GM12878 (cell line): Measurements from ENCODE around the gene C2orf69. TPM values are rescaled to one million over a fixed set of nuclear protein-coding genes. Genes with fewer than 3 reads are reported as not detected.

Source experiments
- ATAC-seq: fragments of 200-7000 bp; cut with Tn5 transposase; 3 replicates; pipeline ENCODE4 v1.9.1; 2020; ENCODE audit warnings: mild to moderate bottlenecking, moderate library complexity
- BruUV-seq: library from RNA; stranded (reverse); fragments of 400-500 nt; replicated peaks from 2 replicates; lab custom pipeline; 2021; lab: Mats Ljungman, UMichigan
- CTCF ChIA-PET: fragments of 300-600 bp; sonication (Branson Sonifier 250); formaldehyde crosslinking; extraction: SDS; loops from one replicate; lab custom pipeline; 2021; ENCODE audit warnings: inconsistent platforms; lab: Yijun Ruan, JAX
- POLR2A ChIA-PET: fragments of 350-600 bp; formaldehyde crosslinking; extraction: SDS; loops from one replicate; lab custom pipeline; 2021; ENCODE audit warnings: inconsistent platforms; lab: Charles Lee
- RAD21 ChIA-PET: fragments of 300-600 bp; sonication (Branson Sonifier 250); formaldehyde crosslinking; loops from one replicate; lab custom pipeline; 2023; ENCODE audit warnings: antibody characterized with exemption; ENCODE audit not compliant: unreplicated experiment; lab: Charles Lee
- SMC1A ChIA-PET: fragments of 300-600 bp; sonication (Branson Sonifier 250); formaldehyde crosslinking; loops from one replicate; lab custom pipeline; 2023; ENCODE audit not compliant: unreplicated experiment, uncharacterized antibody; lab: Charles Lee
- DNase-seq: peaks from one replicate; pipeline ENCODE4 v3.0.0-alpha.2; 2011; ENCODE audit warnings: low read depth, low spot score
- FAIRE-seq: peaks from 3 replicates; lab custom pipeline; 2011; peaks lifted over from hg19 to GRCh38; lab: Jason Lieb, UNC
- H2AFZ ChIP-seq: 2 replicates; pipeline ENCODE4 v1.6.0; 2011; ENCODE audit warnings: low read depth, low read length, control low read depth; ENCODE audit not compliant: control insufficient read depth
- H3K27ac ChIP-seq: 2 replicates; pipeline ENCODE4 v1.5.1; 2011; ENCODE audit warnings: control low read depth; ENCODE audit not compliant: control insufficient read depth, insufficient read depth
- H3K27me3 ChIP-seq, 2 experiments: replicated peaks in 1 of 2; 2 replicates each; pipeline versions ENCODE4 v1.6.0 to v1.6.1; 2011; ENCODE audit warnings: low read length in 1 of 2; ENCODE audit not compliant: control insufficient read depth in 2 of 2, insufficient read depth in 2 of 2
- H3K36me3 ChIP-seq, 2 experiments: 2 replicates each; pipeline ENCODE4 v1.5.1; 2011; ENCODE audit warnings: low read length in 1 of 2; ENCODE audit not compliant: control insufficient read depth in 2 of 2, insufficient read depth in 2 of 2
- H3K4me1 ChIP-seq: 2 replicates; pipeline ENCODE4 v1.6.1; 2011; ENCODE audit warnings: mild to moderate bottlenecking, low read length, moderate library complexity, mixed read lengths; ENCODE audit not compliant: control insufficient read depth, insufficient read depth
- H3K4me2 ChIP-seq: 2 replicates; pipeline ENCODE4 v1.6.0; 2011; ENCODE audit warnings: control low read depth; ENCODE audit not compliant: control insufficient read depth, insufficient read depth
- H3K4me3 ChIP-seq: fragments of 200-600 bp; sonication (generic); 2 replicates; pipeline ENCODE4 v1.5.1; 2016
- H3K79me2 ChIP-seq: 2 replicates; pipeline ENCODE4 v1.6.0; 2011; ENCODE audit warnings: low read length; ENCODE audit not compliant: control insufficient read depth, insufficient read depth
- H3K9ac ChIP-seq: 2 replicates; pipeline ENCODE4 v1.8.0; 2011; ENCODE audit warnings: low read length, control low read depth, mixed read lengths; ENCODE audit not compliant: control insufficient read depth, insufficient read depth
- H3K9me3 ChIP-seq: replicated peaks from 3 replicates; pipeline ENCODE4 v1.5.1; 2011; ENCODE audit warnings: mild to moderate bottlenecking, low read length; ENCODE audit not compliant: control insufficient read depth, insufficient read depth
- H4K20me1 ChIP-seq: 2 replicates; pipeline ENCODE4 v1.6.0; 2011; ENCODE audit not compliant: control insufficient read depth, insufficient read depth
- CREB1 ChIP-seq: IDR thresholded peaks from 2 replicates; pipeline ENCODE4 v1.6.1; 2012; ENCODE audit warnings: low read depth, mild to moderate bottlenecking, inconsistent platforms
- JUNB ChIP-seq: IDR thresholded peaks from 2 replicates; pipeline ENCODE4 v1.6.1; 2016; ENCODE audit warnings: antibody characterized with exemption, mild to moderate bottlenecking
- NRF1 ChIP-seq: conservative IDR thresholded peaks from 2 replicates; pipeline ENCODE4 v1.6.1; 2011; ENCODE audit warnings: mild to moderate bottlenecking, low read depth, low read length, improper control_type of control experiment
- POLR2AphosphoS5 ChIP-seq: IDR thresholded peaks from 2 replicates; pipeline ENCODE4 v1.6.1; 2011; ENCODE audit warnings: mild to moderate bottlenecking, low read length, inconsistent platforms
- RBBP5 ChIP-seq: fragments of 200-600 bp; sonication (generic); conservative IDR thresholded peaks from 2 replicates; pipeline ENCODE4 v1.6.1; 2016
- RUNX3 ChIP-seq: IDR thresholded peaks from 2 replicates; pipeline ENCODE4 v1.6.1; 2012; ENCODE audit warnings: low read length, inconsistent platforms
- STAT1 ChIP-seq: fragments of 450-650 bp; conservative IDR thresholded peaks from 2 replicates; pipeline ENCODE4 v1.6.1; 2014; ENCODE audit warnings: antibody characterized with exemption, mild to moderate bottlenecking
- SUPT20H ChIP-seq: IDR thresholded peaks from 2 replicates; pipeline ENCODE4 v1.6.1; 2011; ENCODE audit warnings: low read depth, mild to moderate bottlenecking, low read length, moderate library complexity, borderline replicate concordance; ENCODE audit not compliant: control insufficient read depth
- ZNF207 ChIP-seq: fragments of 450-650 bp; IDR thresholded peaks from 2 replicates; pipeline ENCODE4 v1.6.1; 2014; ENCODE audit warnings: antibody characterized with exemption, mild to moderate bottlenecking, borderline replicate concordance
- ZNF24 ChIP-seq: fragments of 450-650 bp; IDR thresholded peaks from 2 replicates; pipeline ENCODE4 v1.6.1; 2017; ENCODE audit warnings: antibody characterized with exemption, mild to moderate bottlenecking
- WGBS: methylation state at CpG from one replicate; pipeline ENCODE4 v1.1.6; 2016; ENCODE audit warnings: low lambda C conversion rate; ENCODE audit not compliant: insufficient replicate concordance, insufficient coverage; ENCODE audit errors: missing lambda C conversion rate; 5-methylcytosine and 5-hydroxymethylcytosine counted together
- in situ Hi-C: fragments of 300-500 bp; cut with MboI; formaldehyde crosslinking; loops from 9 replicates; pipeline ENCODE4 v1.14.3; 2018; ENCODE audit warnings: mixed read lengths
- intact Hi-C: fragments of 100-400 bp; cut with micrococcal nuclease; formaldehyde crosslinking; loops from one replicate; pipeline ENCODE4 v1.14.2; 2022; ENCODE audit not compliant: unreplicated experiment
- polyA plus RNA-seq, 11 experiments: library from polyadenylated mRNA; depleted of rRNA in 4 of 11; unstranded in 6 of 11; stranded (reverse) in 5 of 11; fragments of >200 nt; fragmentation: Nextera tagmentation in 4 of 11; fragmentation: Illumina TruSeq in 1 of 11; extraction: Ambion mirVana in 4 of 11; extraction: Trizol in 1 of 11; gene quantifications; 1 replicate in 1 of 11; 2 replicates in 10 of 11; pipeline versions ENCODE4 v1.2.1 to v1.2.3, GENCODE V29; 2011 to 2016; ENCODE audit warnings: inconsistent platforms in 2 of 11, missing spikeins in 2 of 11, low read depth in 1 of 11
- total RNA-seq, 4 experiments: library from RNA; depleted of rRNA in 3 of 4; stranded (reverse); fragments of >200 nt in 3 of 4; fragmentation: Illumina TruSeq in 1 of 4; extraction: Trizol in 1 of 4; gene quantifications; 2 replicates each; pipeline versions ENCODE4 v1.2.1 to v1.2.3, GENCODE V29; 2013 to 2021
- TF ChIP-seq, protein P1 (sequence below): fragments of 150-350 bp; IDR thresholded peaks from 2 replicates; pipeline ENCODE4 v1.6.1; 2014; ENCODE audit warnings: mild to moderate bottlenecking, low read depth, low read length
- TF ChIP-seq, protein P2 (sequence below): IDR thresholded peaks from 2 replicates; pipeline ENCODE4 v1.6.1; 2011; ENCODE audit warnings: low read depth, low read length, improper control_type of control experiment, borderline replicate concordance
- TF ChIP-seq, protein P3 (sequence below): fragments of 450-650 bp; IDR thresholded peaks from 2 replicates; pipeline ENCODE4 v1.6.1; 2017; ENCODE audit warnings: mild to moderate bottlenecking, low read depth, inconsistent platforms; ENCODE audit not compliant: poor library complexity, severe bottlenecking
- TF ChIP-seq, protein P4 (sequence below): fragments of 450-650 bp; IDR thresholded peaks from 2 replicates; pipeline ENCODE4 v1.6.1; 2017; ENCODE audit warnings: mild to moderate bottlenecking
- TF ChIP-seq, protein P5 (sequence below): fragments of 450-650 bp; IDR thresholded peaks from 2 replicates; pipeline ENCODE4 v1.6.1; 2018; ENCODE audit warnings: borderline replicate concordance, mild to moderate bottlenecking; ENCODE audit not compliant: partially characterized antibody

Gene C2orf69
- total and polyA plus RNA-seq, 10 of the 15 experiments (the other 5 are each of a cell fraction or from before 2014, with no cell fraction given): 6.3 to 20.3 (median 11.1) TPM

DNA sequence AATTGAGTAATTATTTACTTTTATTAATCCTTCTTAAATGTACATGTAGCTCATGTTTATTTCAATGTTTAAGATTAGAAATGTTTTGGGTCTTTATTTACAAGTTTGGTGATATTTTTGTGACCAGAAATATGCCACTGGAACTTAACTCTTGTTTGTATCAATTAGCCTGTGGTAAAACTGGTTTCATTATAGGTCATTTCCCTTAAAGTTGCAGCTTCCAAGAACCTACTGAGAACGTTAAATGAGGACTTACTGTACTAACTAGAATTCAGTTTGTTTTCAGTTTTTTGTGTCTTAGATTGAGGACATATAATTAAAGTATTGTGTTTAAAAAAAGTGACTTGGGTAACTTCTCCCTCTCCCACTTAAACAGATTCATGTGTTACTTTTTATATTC is 39.9 kb downstream of the C2orf69 start:
- RAD21 ChIA-PET: interaction anchor here (1.1 kb wide), 1 partner anchor 10 kb away, joined by 7 read pairs; no protein-coding TSS in a partner anchor
- no peaks in the 10 kb centered on the region for H3K9me3 ChIP-seq
- no peaks in the 10 kb centered on the region for H3K27me3 ChIP-seq
- H3K4me3 ChIP-seq: no peak overlapping the region
- no peak overlapping the region for H3K27ac ChIP-seq
- H3K36me3 ChIP-seq: no peaks in the 10 kb centered on the region; a peak in 2 of 4 replicates
- DNase-seq (no peak), ATAC-seq (no peak), FAIRE-seq (no peak)
- H4K20me1 ChIP-seq: no peaks in the 10 kb centered on the region
- WGBS: 0% methylated on average over 1 of the region's 1 CpG
- no peak overlapping the region for H2AFZ ChIP-seq
- POLR2A ChIA-PET: no interaction called here
- intact Hi-C loops: loop anchor here (10.0 kb wide), 2 partner anchors 864 to 1184 kb away; partner anchors contain the start of gene BZW1
- H3K4me1 ChIP-seq: peaks cover 9% of the 10 kb centered on the region
- peaks cover 50% of the 10 kb centered on the region for H3K79me2 ChIP-seq
- no TSS peak for BruUV-seq
- peak overlapping the region; percentile 2; the same call in 1 of the 2 replicates for H3K4me2 ChIP-seq
- CTCF ChIA-PET: interaction anchor here (0.6 kb wide), 1 partner anchor 69 kb away, joined by 3 read pairs; no protein-coding TSS in a partner anchor
- SMC1A ChIA-PET: interaction anchor here (1.0 kb wide), 2 partner anchors 10 to 39 kb away, joined by 3 to 6 read pairs; no protein-coding TSS in a partner anchor
- in situ Hi-C loops: no loop called here
- TF ChIP-seq, protein P1, sequence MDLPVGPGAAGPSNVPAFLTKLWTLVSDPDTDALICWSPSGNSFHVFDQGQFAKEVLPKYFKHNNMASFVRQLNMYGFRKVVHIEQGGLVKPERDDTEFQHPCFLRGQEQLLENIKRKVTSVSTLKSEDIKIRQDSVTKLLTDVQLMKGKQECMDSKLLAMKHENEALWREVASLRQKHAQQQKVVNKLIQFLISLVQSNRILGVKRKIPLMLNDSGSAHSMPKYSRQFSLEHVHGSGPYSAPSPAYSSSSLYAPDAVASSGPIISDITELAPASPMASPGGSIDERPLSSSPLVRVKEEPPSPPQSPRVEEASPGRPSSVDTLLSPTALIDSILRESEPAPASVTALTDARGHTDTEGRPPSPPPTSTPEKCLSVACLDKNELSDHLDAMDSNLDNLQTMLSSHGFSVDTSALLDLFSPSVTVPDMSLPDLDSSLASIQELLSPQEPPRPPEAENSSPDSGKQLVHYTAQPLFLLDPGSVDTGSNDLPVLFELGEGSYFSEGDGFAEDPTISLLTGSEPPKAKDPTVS: no peak
- TF ChIP-seq ZNF24 (no peak), POLR2AphosphoS5 (no peak), RBBP5 (no peak), RUNX3 (peak; percentile 65), JUNB (peak; percentile 35; the same call in 1 of the 2 replicates), CREB1 (no peak), ZNF207 (no peak), SUPT20H (no peak), NRF1 (no peak), STAT1 (no peak)
- TF ChIP-seq, protein P2, sequence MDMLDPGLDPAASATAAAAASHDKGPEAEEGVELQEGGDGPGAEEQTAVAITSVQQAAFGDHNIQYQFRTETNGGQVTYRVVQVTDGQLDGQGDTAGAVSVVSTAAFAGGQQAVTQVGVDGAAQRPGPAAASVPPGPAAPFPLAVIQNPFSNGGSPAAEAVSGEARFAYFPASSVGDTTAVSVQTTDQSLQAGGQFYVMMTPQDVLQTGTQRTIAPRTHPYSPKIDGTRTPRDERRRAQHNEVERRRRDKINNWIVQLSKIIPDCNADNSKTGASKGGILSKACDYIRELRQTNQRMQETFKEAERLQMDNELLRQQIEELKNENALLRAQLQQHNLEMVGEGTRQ: no peak
- TF ChIP-seq, protein P3, sequence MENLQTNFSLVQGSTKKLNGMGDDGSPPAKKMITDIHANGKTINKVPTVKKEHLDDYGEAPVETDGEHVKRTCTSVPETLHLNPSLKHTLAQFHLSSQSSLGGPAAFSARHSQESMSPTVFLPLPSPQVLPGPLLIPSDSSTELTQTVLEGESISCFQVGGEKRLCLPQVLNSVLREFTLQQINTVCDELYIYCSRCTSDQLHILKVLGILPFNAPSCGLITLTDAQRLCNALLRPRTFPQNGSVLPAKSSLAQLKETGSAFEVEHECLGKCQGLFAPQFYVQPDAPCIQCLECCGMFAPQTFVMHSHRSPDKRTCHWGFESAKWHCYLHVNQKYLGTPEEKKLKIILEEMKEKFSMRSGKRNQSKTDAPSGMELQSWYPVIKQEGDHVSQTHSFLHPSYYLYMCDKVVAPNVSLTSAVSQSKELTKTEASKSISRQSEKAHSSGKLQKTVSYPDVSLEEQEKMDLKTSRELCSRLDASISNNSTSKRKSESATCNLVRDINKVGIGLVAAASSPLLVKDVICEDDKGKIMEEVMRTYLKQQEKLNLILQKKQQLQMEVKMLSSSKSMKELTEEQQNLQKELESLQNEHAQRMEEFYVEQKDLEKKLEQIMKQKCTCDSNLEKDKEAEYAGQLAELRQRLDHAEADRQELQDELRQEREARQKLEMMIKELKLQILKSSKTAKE: no peak
- TF ChIP-seq, protein P4, sequence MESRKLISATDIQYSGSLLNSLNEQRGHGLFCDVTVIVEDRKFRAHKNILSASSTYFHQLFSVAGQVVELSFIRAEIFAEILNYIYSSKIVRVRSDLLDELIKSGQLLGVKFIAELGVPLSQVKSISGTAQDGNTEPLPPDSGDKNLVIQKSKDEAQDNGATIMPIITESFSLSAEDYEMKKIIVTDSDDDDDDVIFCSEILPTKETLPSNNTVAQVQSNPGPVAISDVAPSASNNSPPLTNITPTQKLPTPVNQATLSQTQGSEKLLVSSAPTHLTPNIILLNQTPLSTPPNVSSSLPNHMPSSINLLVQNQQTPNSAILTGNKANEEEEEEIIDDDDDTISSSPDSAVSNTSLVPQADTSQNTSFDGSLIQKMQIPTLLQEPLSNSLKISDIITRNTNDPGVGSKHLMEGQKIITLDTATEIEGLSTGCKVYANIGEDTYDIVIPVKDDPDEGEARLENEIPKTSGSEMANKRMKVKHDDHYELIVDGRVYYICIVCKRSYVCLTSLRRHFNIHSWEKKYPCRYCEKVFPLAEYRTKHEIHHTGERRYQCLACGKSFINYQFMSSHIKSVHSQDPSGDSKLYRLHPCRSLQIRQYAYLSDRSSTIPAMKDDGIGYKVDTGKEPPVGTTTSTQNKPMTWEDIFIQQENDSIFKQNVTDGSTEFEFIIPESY: no peak
- TF ChIP-seq, protein P5, sequence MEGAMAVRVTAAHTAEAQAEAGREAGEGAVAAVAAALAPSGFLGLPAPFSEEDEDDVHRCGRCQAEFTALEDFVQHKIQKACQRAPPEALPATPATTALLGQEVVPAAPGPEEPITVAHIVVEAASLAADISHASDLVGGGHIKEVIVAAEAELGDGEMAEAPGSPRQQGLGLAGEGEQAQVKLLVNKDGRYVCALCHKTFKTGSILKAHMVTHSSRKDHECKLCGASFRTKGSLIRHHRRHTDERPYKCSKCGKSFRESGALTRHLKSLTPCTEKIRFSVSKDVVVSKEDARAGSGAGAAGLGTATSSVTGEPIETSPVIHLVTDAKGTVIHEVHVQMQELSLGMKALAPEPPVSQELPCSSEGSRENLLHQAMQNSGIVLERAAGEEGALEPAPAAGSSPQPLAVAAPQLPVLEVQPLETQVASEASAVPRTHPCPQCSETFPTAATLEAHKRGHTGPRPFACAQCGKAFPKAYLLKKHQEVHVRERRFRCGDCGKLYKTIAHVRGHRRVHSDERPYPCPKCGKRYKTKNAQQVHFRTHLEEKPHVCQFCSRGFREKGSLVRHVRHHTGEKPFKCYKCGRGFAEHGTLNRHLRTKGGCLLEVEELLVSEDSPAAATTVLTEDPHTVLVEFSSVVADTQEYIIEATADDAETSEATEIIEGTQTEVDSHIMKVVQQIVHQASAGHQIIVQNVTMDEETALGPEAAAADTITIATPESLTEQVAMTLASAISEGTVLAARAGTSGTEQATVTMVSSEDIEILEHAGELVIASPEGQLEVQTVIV: no peak
- H3K9ac ChIP-seq: no peak overlapping the region
